Retinal pigment epithelial cell (primary cell): ENCODE data around the gene RASSF3.

Source experiments
- DNase-seq: peaks from one replicate; pipeline ENCODE4 v3.0.0-alpha.2; 2010; ENCODE audit warnings: low read depth
- H3K4me3 ChIP-seq: 2 replicates; pipeline ENCODE4 v1.5.1; 2011; ENCODE audit warnings: mild to moderate bottlenecking, low read length, control low read depth, moderate library complexity
- TF ChIP-seq, protein P1 (sequence below): conservative IDR thresholded peaks from 2 replicates; pipeline ENCODE4 v1.5.1; 2011; ENCODE audit warnings: low read depth, low read length, control low read depth, inconsistent platforms

RASSF3 gene

DNA sequence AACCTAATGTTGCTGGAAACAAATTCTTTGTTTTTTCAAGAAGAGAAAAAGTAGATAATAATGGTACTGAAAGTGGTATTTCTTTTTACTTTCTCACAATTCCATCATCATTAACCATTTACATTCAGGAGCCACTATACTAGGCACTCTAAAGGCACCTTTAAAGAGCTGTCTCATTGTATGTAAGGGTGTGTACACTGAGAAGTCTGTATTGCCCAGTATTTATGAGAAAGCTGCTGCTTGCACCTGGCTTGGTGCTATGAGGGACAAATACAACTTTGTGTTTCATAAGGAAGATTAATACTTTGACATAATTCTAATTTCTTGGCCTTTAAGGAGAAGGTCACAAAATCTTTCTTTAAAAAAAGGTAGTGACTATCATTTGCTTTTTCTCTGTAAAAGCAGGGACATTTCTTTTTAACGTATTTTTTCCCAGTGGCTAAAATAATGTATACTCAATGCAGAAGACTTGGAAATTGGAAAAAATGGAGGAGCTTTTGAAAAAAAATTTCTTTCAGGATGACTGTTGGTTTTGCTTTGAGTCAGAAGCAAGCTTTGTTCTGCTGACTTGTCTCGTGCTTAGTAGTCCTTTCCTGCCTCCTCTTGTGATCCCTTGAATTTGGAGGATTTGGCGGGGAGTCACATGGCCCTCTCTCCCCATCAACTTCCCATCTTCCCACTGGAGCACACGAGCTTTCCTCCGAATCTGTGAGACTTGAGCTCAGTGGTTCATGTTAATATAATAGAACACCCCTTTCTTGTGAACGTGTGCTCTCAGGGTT, 50.1 kb downstream of the RASSF3 start:
- H3K4me3 ChIP-seq, result no peak overlapping the region
- no peak for DNase-seq
- TF ChIP-seq, protein P1, sequence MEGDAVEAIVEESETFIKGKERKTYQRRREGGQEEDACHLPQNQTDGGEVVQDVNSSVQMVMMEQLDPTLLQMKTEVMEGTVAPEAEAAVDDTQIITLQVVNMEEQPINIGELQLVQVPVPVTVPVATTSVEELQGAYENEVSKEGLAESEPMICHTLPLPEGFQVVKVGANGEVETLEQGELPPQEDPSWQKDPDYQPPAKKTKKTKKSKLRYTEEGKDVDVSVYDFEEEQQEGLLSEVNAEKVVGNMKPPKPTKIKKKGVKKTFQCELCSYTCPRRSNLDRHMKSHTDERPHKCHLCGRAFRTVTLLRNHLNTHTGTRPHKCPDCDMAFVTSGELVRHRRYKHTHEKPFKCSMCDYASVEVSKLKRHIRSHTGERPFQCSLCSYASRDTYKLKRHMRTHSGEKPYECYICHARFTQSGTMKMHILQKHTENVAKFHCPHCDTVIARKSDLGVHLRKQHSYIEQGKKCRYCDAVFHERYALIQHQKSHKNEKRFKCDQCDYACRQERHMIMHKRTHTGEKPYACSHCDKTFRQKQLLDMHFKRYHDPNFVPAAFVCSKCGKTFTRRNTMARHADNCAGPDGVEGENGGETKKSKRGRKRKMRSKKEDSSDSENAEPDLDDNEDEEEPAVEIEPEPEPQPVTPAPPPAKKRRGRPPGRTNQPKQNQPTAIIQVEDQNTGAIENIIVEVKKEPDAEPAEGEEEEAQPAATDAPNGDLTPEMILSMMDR, result no peak

GRCh38 chr12:64663015-64663414, 52.7 kb downstream of the RASSF3 start:
- TF ChIP-seq, protein P1, result no peak
- H3K4me3 ChIP-seq, result no peak overlapping the region
- DNase-seq, result no peak

GRCh38 chr12:64665514-64665913, 55.2 kb downstream of the RASSF3 start:
- TF ChIP-seq, protein P1, result no peak
- no peak for DNase-seq
- no peak overlapping the region for H3K4me3 ChIP-seq

DNA sequence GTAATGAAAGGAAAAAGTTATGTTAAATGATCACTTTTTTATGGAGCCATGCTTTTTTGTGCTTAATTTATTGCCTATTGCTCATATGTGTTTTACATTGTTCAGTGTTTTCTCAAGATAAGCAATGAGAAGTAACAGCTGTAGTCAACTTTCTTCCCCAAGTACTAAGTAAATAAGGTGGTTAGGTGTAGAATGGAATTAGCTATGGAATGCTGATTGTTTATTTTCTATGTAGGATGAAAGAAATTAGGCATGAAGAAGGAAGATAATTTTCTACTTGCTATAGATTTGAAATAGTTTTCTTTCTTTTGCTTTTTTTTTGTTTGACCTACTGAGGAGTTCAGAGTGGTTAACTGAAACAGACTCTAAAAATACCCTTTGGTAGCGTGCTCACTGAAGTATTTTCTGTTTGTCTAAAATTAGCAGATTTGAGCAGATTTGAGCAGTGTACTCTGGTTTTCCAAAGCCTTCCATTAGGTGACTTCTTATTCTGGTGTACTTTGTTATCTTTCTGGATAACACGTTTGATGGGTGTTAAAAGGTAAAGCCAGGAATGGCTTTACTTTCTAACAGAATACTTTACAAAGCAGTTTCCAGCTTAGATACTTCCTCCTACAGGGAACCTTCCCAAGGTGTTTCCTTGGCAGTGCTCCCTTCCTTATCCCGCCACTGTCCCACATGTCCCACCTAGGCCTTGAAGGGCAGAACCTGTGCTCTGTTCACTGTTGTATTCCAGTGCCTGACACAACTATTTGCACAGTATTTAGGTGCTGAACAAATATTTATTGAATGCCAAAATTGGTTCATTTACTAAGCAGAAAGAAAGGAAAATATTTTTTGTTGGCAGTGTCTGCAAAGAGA, 56.0 kb downstream of the RASSF3 start:
- TF ChIP-seq, protein P1, result no peak
- DNase-seq, result no peak
- no peak overlapping the region for H3K4me3 ChIP-seq

GRCh38 chr12:64667793-64668192, 57.5 kb downstream of the RASSF3 start:
- TF ChIP-seq, protein P1, result no peak
- no peak overlapping the region for H3K4me3 ChIP-seq
- no peak for DNase-seq

GRCh38 chr12:64669270-64669842, 59.1 kb downstream of the RASSF3 start:
- H3K4me3 ChIP-seq, result no peak overlapping the region
- DNase-seq, result no peak
- TF ChIP-seq, protein P1, result no peak
